ENCODE results near the gene SLC22A1. TPM values are rescaled to one million over a fixed set of nuclear protein-coding genes. Genes with fewer than 3 reads are reported as not detected.

SLC22A1 gene
- total and polyA plus RNA-seq, 11 donors: 0.10 to 1.4 (median 0.32) TPM; not detected in 4

GRCh38 chr6:160188773-160189172 lies 67.2 kb downstream of the SLC22A1 start:
- DNase-seq (no peak), ATAC-seq (no peak)
- Histone ChIP-seq H3K4me1 (no peaks in the 10 kb centered on the region), H3K27ac (no peak overlapping the region), H3K27me3 (no peaks in the 10 kb centered on the region), H3K36me3 (no peaks in the 10 kb centered on the region), H3K9me3 (peaks cover 0 to 23% (median 17%) of the 10 kb centered on the region in 12 donors), H3K4me3 (no peak overlapping the region)
- intact Hi-C loops (cut with DNase I): no loop called here
- TF ChIP-seq POLR2A (IDR thresholded peaks at IDR 0.05) (no peak), CTCF (IDR thresholded peaks at IDR 0.05) (no peak)
- WGBS, 4 donors: 67 to 89% (median 84%) methylated on average over 1 of the region's 1 CpG

- WGBS, 4 donors: 65 to 76% (median 70%) methylated on average over 1 of the region's 1 CpG
- intact Hi-C loops (cut with DNase I): no loop called here
- Histone ChIP-seq H3K4me3 (no peak overlapping the region), H3K4me1 (no peaks in the 10 kb centered on the region), H3K9me3 (peaks cover 0 to 36% (median 28%) of the 10 kb centered on the region in 12 donors), H3K27ac (no peak overlapping the region), H3K36me3 (no peaks in the 10 kb centered on the region), H3K27me3 (no peaks in the 10 kb centered on the region)
- no peak for ATAC-seq
- DNase-seq: no peak
- no peak for TF ChIP-seq CTCF (IDR thresholded peaks at IDR 0.05)
- TF ChIP-seq POLR2A (IDR thresholded peaks at IDR 0.05): no peak
Observed at GRCh38 chr6:160190081-160190480, 68.5 kb downstream of the SLC22A1 start.

- no peak overlapping the region for H3K27ac ChIP-seq
- no peaks in the 10 kb centered on the region for H3K27me3 ChIP-seq
- DNase-seq (no peak), ATAC-seq (no peak)
- H3K4me3 ChIP-seq: no peak overlapping the region
- H3K9me3 ChIP-seq: peaks cover 0 to 43% (median 32%) of the 10 kb centered on the region in 12 donors
- intact Hi-C loops (cut with DNase I): no loop called here
- no peaks in the 10 kb centered on the region for H3K4me1 ChIP-seq
- no peaks in the 10 kb centered on the region for H3K36me3 ChIP-seq
- TF ChIP-seq CTCF (IDR thresholded peaks at IDR 0.05) (no peak), POLR2A (IDR thresholded peaks at IDR 0.05) (no peak)
Observed at GRCh38 chr6:160190973-160191372, 69.4 kb downstream of the SLC22A1 start.

- TF ChIP-seq POLR2A (IDR thresholded peaks at IDR 0.05) (no peak), CTCF (IDR thresholded peaks at IDR 0.05) (no peak)
- Histone ChIP-seq H3K4me3 (no peak overlapping the region), H3K9me3 (peaks cover 0 to 54% (median 32%) of the 10 kb centered on the region in 12 donors), H3K36me3 (no peaks in the 10 kb centered on the region), H3K27ac (no peak overlapping the region), H3K4me1 (no peaks in the 10 kb centered on the region), H3K27me3 (no peaks in the 10 kb centered on the region)
- 89 to 100% (median 96%) methylated on average over 1 of the region's 1 CpG for WGBS, 4 donors
- intact Hi-C loops (cut with DNase I): no loop called here
- DNase-seq: no peak
- no peak for ATAC-seq
Observed at GRCh38 chr6:160192840-160193239, 71.2 kb downstream of the SLC22A1 start.
